ENCODE results near the gene TBC1D21.

DNA sequence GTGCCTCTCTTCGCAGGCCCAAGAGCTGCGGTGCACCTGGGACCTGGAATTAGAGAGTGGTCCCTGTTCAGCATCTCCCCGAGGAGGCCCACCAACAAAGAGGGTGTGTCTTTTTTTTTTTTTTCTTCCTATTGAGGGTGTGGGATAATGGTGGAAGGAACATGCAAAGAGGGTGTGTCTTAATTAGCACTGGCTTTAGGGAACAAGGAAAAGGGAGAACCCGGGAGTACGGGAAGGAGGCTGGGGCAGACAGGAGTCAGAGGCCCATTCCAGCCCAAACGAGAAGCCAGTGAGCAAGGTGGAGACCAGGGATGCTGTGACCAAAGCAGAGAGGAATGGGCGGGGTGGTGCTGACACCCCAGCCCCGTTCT lies 52.5 kb downstream of the TBC1D21 start:
- TF ChIP-seq, protein P1, sequence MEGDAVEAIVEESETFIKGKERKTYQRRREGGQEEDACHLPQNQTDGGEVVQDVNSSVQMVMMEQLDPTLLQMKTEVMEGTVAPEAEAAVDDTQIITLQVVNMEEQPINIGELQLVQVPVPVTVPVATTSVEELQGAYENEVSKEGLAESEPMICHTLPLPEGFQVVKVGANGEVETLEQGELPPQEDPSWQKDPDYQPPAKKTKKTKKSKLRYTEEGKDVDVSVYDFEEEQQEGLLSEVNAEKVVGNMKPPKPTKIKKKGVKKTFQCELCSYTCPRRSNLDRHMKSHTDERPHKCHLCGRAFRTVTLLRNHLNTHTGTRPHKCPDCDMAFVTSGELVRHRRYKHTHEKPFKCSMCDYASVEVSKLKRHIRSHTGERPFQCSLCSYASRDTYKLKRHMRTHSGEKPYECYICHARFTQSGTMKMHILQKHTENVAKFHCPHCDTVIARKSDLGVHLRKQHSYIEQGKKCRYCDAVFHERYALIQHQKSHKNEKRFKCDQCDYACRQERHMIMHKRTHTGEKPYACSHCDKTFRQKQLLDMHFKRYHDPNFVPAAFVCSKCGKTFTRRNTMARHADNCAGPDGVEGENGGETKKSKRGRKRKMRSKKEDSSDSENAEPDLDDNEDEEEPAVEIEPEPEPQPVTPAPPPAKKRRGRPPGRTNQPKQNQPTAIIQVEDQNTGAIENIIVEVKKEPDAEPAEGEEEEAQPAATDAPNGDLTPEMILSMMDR (IDR thresholded peaks at IDR 0.05): no peak
- TF ChIP-seq EZH2 (IDR thresholded peaks at IDR 0.05): no peak
- no peak for TF ChIP-seq EZH2phosphoT487 (IDR thresholded peaks at IDR 0.05)

Data from neural progenitor cell (in vitro differentiated cells).